ENCODE measurements around the gene PROZ. TPM values are rescaled to one million over a fixed set of nuclear protein-coding genes. Genes with fewer than 3 reads are reported as not detected.

PROZ gene
- total and polyA plus RNA-seq, 2 of the 13 experiments (the other 11 are each of a cell fraction or from before 2014, with no cell fraction given): 5.6 to 22.5 TPM

- 0 out of 2 replicates have a peak, but pooled peaks have one; percentile 32 for TF ChIP-seq AHDC1 (CRISPR knock-in tag; IDR thresholded peaks at IDR 0.05; ENCODE audit: borderline replicate concordance)
- peak; percentile 57; the same call in 1 of the 2 replicates for TF ChIP-seq ZNF709 (CRISPR knock-in tag; IDR thresholded peaks at IDR 0.05)
- TF ChIP-seq SNAPC4 (CRISPR knock-in tag; IDR thresholded peaks at IDR 0.05): 0 out of 2 replicates have a peak, but pooled peaks have one; percentile 77
- peak; percentile 96 for TF ChIP-seq ZBTB4 (CRISPR knock-in tag; IDR thresholded peaks at IDR 0.05; ENCODE audit: borderline replicate concordance)
- TF ChIP-seq SMYD3 (CRISPR knock-in tag; IDR thresholded peaks at IDR 0.05): no peak
- TF ChIP-seq SETDB1 (CRISPR knock-in tag; IDR thresholded peaks at IDR 0.05; ENCODE audit: borderline replicate concordance): no peak
- TF ChIP-seq STAT6 (CRISPR knock-in tag; IDR thresholded peaks at IDR 0.05; ENCODE audit: borderline replicate concordance): no peak
- TF ChIP-seq ZNF552 (CRISPR knock-in tag; IDR thresholded peaks at IDR 0.05; ENCODE audit: borderline replicate concordance): 0 out of 2 replicates have a peak, but pooled peaks have one; percentile 59
Observed at GRCh38 chr13:113152984-113153809, 5.3 kb upstream of the PROZ start (continued).

Measured in HepG2 (cell line).